IPS-20b (cell line): ENCODE data around the gene DLG2.
"Not testable (repeated sequence)": the region's sequence is repeated elsewhere in the genome, so short reads cannot be mapped to it uniquely, and the experiment has no call there.

Experiments used
- H3K27ac ChIP-seq: one replicate; pipeline ENCODE4 v1.5.1; 2013; ENCODE audit warnings: low read length
- H3K27me3 ChIP-seq: 2 replicates; pipeline ENCODE4 v1.6.1; 2013; ENCODE audit warnings: mild to moderate bottlenecking, low read length, inconsistent platforms; ENCODE audit not compliant: insufficient read depth
- H3K36me3 ChIP-seq: 2 replicates; pipeline ENCODE4 v1.6.1; 2013; ENCODE audit warnings: low read depth, mild to moderate bottlenecking, inconsistent platforms, low read length, moderate library complexity; ENCODE audit not compliant: insufficient read depth
- H3K4me1 ChIP-seq: 2 replicates; pipeline ENCODE4 v1.6.1; 2013; ENCODE audit warnings: mild to moderate bottlenecking, control low read depth, inconsistent platforms, low read length, moderate library complexity; ENCODE audit not compliant: insufficient read depth
- H3K4me3 ChIP-seq: 2 replicates; pipeline ENCODE4 v1.5.1; 2013; ENCODE audit warnings: mild to moderate bottlenecking, low read length, inconsistent platforms
- H3K9ac ChIP-seq: 2 replicates; pipeline ENCODE4 v1.6.1; 2013; ENCODE audit warnings: low read depth, mild to moderate bottlenecking, inconsistent platforms, low read length, moderate library complexity
- H3K9me3 ChIP-seq: 2 replicates; pipeline ENCODE4 v1.6.1; 2013; ENCODE audit warnings: mild to moderate bottlenecking, low read depth, low read length, inconsistent platforms; ENCODE audit not compliant: insufficient read depth

The DLG2 gene

DNA sequence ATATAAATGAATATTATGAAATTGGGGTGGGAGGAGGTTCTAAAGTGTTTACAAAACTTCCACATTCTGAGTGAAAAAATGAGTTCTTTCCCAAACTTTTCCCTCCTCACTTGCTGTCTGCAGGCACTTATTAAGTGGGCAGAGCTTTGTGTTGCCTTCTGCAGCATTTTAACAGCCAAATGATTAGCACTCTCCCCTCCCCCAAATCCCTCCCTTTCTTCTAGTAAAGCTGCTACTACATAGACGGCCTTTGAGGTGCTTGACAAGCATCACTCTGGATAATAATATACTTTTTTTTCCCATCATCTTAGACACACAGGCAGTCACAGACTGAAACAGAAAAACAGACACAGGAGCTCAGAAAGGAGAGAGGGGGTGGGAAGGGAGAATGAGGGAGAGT, 493.5 kb downstream of the DLG2 start:
- Histone ChIP-seq H3K36me3 (no peaks in the 10 kb centered on the region), H3K9me3 (no peaks in the 10 kb centered on the region), H3K27ac (no peak overlapping the region), H3K27me3 (no peaks in the 10 kb centered on the region), H3K4me3 (no peak overlapping the region), H3K9ac (no peak overlapping the region), H3K4me1 (peaks cover 13% of the 10 kb centered on the region)

- Histone ChIP-seq H3K36me3 (no peaks in the 10 kb centered on the region), H3K27ac (no peak overlapping the region), H3K9me3 (no peaks in the 10 kb centered on the region), H3K4me3 (peak overlapping the region; percentile 21; the same call in 1 of the 2 replicates), H3K27me3 (no peaks in the 10 kb centered on the region), H3K9ac (peak overlapping the region; percentile 10; the same call in 1 of the 2 replicates), H3K4me1 (peaks cover 13% of the 10 kb centered on the region)
Observed at GRCh38 chr11:85132851-85133585, 494.1 kb downstream of the DLG2 start.

GRCh38 chr11:85127349-85127748, 499.8 kb downstream of the DLG2 start:
- H3K4me3 ChIP-seq: no peak overlapping the region
- H3K9ac ChIP-seq: no peak overlapping the region
- no peaks in the 10 kb centered on the region for H3K36me3 ChIP-seq
- H3K9me3 ChIP-seq: no peaks in the 10 kb centered on the region
- no peaks in the 10 kb centered on the region; the same call in 1 of the 2 replicates for H3K4me1 ChIP-seq
- no peaks in the 10 kb centered on the region for H3K27me3 ChIP-seq
- no peak overlapping the region for H3K27ac ChIP-seq

DNA sequence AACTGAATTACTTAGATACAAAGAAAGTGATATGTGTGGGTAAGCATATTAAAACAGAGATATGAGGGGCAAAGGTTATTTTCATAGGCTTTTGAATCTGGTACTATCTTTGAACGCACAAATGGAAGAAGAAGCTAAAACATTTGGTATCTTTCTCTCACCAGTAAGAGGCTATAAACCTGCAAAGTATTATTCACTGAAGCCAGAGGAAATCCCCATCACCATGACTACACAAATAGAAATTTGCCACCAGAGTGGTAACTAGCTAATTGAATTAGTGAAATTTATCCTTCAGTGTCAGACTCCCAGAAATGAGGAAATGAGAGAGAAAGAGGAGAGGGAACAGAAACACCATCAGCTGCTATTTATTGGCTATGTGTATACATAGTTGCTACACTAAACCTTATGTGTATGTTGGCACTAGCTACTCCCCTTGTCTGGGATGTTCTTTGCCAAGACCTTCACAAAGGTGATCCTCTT, 503.4 kb downstream of the DLG2 start:
- Histone ChIP-seq H3K9ac (no peak overlapping the region), H3K27me3 (no peaks in the 10 kb centered on the region), H3K4me1 (no peaks in the 10 kb centered on the region), H3K9me3 (no peaks in the 10 kb centered on the region), H3K36me3 (no peaks in the 10 kb centered on the region), H3K27ac (no peak overlapping the region), H3K4me3 (no peak overlapping the region)

DNA sequence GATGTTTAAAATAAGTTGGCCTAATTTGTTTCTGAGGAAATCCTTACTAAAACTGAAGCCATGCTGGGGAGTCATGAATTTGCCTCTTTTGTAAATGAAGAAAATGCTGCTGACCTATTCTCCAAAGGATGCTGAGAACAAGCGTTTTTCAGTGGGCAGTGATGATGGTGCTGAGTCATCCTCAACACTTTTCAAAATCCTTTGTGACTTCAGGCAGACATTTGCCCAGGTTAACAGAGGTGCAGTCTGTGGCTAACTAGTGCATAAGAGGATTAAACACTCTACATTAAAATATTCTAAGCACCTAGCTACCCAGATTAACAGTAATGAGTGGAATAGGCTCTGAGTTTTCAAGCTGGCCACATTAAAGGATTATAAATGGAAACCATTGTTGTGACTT, 509.0 kb downstream of the DLG2 start:
- Histone ChIP-seq H3K4me3 (no peak overlapping the region), H3K36me3 (no peaks in the 10 kb centered on the region), H3K27ac (peak overlapping the region; percentile 57), H3K9ac (no peak overlapping the region), H3K4me1 (peaks cover 8% of the 10 kb centered on the region), H3K27me3 (no peaks in the 10 kb centered on the region), H3K9me3 (no peaks in the 10 kb centered on the region)

DNA sequence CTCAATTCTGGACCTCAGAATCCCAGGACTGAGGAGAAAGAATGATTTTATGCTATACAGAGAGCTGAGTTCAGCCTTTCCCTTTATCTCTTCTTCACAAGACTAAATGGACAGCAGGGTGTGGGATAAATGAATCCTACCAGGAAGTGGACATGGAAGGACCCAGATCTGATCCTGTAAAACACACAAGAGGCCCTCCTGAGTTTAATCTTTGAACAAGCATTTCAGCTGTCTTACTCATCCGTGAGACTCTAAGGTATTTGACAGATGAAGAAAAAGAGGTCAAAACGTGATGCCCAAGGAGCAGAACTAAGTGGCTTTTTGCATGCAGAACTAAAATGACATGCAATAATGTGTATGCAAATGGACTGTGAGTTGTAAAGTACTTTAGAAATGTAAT, 511.3 kb downstream of the DLG2 start:
- Histone ChIP-seq H3K27me3 (no peaks in the 10 kb centered on the region), H3K27ac (no peak overlapping the region), H3K36me3 (no peaks in the 10 kb centered on the region), H3K4me1 (peaks cover 8% of the 10 kb centered on the region), H3K9ac (no peak overlapping the region), H3K9me3 (no peaks in the 10 kb centered on the region), H3K4me3 (no peak overlapping the region)

- Histone ChIP-seq H3K4me1 (peaks cover 8% of the 10 kb centered on the region), H3K9ac (no peak overlapping the region), H3K27ac (no peak overlapping the region), H3K27me3 (no peaks in the 10 kb centered on the region), H3K9me3 (no peaks in the 10 kb centered on the region), H3K4me3 (no peak overlapping the region), H3K36me3 (no peaks in the 10 kb centered on the region)
Observed at GRCh38 chr11:85114786-85115185, 512.4 kb downstream of the DLG2 start.

- H3K4me3 ChIP-seq, H3K9ac ChIP-seq: not testable (repeated sequence)
Observed at GRCh38 chr11:85110246-85110645, 516.9 kb downstream of the DLG2 start.

GRCh38 chr11:85109141-85109540, 518.0 kb downstream of the DLG2 start:
- Histone ChIP-seq H3K9ac (no peak overlapping the region), H3K36me3 (no peaks in the 10 kb centered on the region), H3K27me3 (no peaks in the 10 kb centered on the region), H3K27ac (no peak overlapping the region), H3K4me1 (no peaks in the 10 kb centered on the region), H3K4me3 (no peak overlapping the region), H3K9me3 (no peaks in the 10 kb centered on the region)

More at GRCh38 chr11:85110246-85110645, 516.9 kb downstream of the DLG2 start:
- not testable (repeated sequence) for H3K27ac ChIP-seq, H3K36me3 ChIP-seq, H3K4me1 ChIP-seq, H3K27me3 ChIP-seq, H3K9me3 ChIP-seq

GRCh38 chr11:85105868-85106267, 521.3 kb downstream of the DLG2 start:
- Histone ChIP-seq H3K36me3 (no peaks in the 10 kb centered on the region), H3K4me1 (no peaks in the 10 kb centered on the region), H3K9ac (no peak overlapping the region), H3K9me3 (no peaks in the 10 kb centered on the region), H3K4me3 (no peak overlapping the region), H3K27ac (no peak overlapping the region), H3K27me3 (no peaks in the 10 kb centered on the region)

DNA sequence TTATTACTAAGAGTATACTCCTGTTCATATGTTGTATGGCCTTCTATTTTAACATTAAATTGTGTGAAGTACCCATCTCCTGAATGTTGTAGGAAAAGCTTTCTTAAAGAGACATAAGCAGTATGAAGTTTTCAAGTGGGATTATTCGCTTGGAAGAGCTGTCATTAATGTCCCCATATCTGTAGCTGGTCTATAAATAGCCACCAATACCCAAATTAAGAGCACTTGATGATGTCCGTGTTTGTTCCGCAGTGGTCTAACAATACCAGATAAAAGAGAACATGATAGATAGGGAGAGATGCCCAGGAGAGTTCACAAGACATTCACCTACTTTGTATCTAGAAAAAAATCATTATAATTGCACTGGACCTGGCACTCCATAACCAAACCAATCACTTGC, 527.6 kb downstream of the DLG2 start:
- Histone ChIP-seq H3K36me3 (no peaks in the 10 kb centered on the region), H3K4me1 (no peaks in the 10 kb centered on the region), H3K4me3 (no peak overlapping the region), H3K27ac (no peak overlapping the region), H3K27me3 (no peaks in the 10 kb centered on the region), H3K9me3 (no peaks in the 10 kb centered on the region), H3K9ac (no peak overlapping the region)

DNA sequence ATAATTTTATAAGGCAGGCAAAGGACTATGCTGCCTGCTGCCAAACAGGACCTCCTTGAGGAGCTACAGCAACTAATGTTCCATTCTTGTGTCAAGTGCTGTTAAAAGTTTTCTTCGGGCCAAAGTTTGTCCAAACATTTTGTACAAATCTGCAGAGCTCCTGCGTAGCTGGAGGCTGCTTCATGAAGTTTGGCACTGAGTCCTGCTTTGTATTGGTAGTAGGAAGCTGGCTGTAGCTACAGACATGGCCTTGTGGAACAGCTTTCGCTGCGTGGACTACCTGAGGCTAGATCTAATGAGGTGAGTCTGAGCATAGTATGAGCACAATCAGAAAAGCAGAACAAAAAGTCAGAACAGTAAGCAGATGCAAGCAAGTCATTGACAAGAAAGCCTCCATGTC, 528.1 kb downstream of the DLG2 start:
- H3K9ac ChIP-seq: no peak overlapping the region
- H3K27me3 ChIP-seq: no peaks in the 10 kb centered on the region
- no peak overlapping the region for H3K27ac ChIP-seq
- no peak overlapping the region for H3K4me3 ChIP-seq
- no peaks in the 10 kb centered on the region for H3K9me3 ChIP-seq
- no peaks in the 10 kb centered on the region for H3K4me1 ChIP-seq
- H3K36me3 ChIP-seq: no peaks in the 10 kb centered on the region
